ENCODE measurements around the gene MSRB3.

- TF ChIP-seq CTCF (IDR thresholded peaks at IDR 0.05) (no peak), POLR2A (IDR thresholded peaks at IDR 0.05) (no peak)
These were observed 56.0 kb downstream of the MSRB3 start for GRCh38 chr12:65334521-65334920.

Measured in body of pancreas (tissue), 4 donors.